LNCAP (cell line): ENCODE data around the gene IFNGR1.

Experiments
- CTCF ChIP-seq: fragments of 450-650 bp; IDR thresholded peaks from 2 replicates; pipeline ENCODE4 v1.5.1; 2017; ENCODE audit warnings: mild to moderate bottlenecking

Gene IFNGR1

GRCh38 chr6:137167702-137168377 is 51.3 kb downstream of the IFNGR1 start:
- TF ChIP-seq CTCF = no peak

- no peak for TF ChIP-seq CTCF
Observed at GRCh38 chr6:137166247-137167098, 52.7 kb downstream of the IFNGR1 start.

DNA sequence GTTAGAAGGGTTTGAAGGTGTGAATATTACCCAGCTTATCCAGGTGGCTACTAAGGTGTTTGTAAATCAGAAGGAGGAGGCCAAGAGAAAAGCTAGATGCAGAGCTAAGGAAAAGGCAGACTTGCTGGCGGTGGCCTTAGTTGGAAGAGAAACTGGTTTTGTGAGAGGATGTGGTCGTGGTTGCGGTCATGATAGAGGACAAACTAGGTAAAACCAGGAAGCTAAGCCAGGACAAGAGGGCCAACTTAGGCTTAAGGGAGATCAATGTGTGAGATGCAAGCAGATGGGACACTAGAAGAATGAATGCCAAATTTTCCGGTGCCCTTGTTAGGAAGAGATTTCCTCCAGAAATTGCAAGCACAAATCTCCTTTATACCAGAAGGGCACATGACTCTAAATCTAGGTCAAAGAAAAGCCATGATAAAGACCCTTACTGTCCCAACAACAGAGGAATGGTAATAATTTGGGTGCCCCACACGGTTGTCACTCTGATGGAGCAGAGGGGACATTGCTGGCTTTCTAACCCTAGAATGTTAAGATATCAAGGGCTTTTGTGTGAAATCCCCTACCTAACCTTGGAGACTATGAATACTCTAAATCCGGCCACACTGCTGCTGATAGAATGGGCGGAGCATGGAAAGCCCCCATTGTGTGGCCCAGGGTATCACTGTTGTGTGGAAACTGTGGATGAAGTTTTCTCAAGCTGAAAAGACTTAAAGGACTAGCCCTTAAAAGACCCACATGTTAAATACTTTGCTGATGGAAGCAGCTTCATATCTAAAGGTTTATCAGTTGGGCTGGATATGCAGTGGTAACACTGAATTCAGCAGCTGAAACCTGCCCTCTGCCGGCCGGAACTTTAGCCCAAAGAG is 53.6 kb downstream of the IFNGR1 start:
- TF ChIP-seq CTCF = peak; percentile 83

DNA sequence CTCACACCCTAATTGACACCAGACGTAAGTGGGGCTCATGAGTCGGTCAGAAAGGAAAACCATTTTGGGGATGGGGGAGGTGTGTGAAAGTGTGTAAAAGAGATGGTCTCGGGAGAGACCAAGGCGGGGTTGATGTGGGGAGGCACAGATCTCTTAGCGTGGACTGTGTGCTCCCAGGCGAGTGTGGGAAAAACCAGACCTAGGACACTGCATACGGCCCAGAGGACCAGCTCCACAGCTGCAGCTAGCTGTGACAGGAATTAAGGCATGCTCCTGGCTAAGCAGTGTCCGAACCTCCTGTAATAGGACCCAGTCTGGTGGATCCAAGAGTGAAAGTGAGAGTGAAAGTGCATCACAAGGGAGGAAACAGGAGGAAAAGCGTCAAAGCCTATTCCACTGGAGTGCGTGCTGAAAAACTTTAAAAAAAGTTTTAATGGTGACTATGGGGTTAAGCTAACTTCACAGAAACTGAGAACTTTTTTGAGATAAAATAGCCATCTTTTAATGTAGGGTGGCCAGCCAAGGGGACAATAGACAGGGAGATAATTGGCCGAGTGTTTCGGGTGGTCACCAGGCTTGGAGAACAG is 55.4 kb downstream of the IFNGR1 start:
- TF ChIP-seq CTCF = no peak

DNA sequence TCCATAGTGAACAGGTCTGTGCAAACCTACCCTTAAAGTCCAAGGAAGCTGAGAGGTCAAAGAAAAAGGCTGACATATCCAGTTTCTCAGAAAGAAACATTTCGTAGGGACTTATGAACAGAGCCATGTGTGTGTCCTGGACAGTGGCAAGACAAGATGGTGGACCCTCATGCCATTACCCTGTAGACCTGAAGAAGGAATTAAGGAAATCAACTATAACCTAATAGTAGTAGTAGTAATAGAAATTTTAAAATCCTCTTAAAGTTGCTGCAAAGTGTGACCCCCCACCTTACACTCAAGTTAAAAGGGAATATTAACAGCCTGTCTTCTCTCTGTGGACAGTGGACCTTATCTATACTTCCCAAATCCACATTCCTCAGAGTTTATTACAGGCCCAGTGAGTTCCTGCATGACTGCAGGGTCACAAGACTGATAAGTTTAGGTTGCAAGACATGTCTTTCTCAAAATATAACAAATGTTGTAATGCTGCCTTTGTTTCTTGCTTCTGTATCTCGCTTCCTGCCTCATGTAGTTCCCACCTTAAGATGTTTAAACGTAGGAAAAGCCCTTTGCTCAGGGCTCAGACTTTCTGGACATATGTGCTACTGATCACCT is 56.4 kb downstream of the IFNGR1 start:
- TF ChIP-seq CTCF = no peak

DNA sequence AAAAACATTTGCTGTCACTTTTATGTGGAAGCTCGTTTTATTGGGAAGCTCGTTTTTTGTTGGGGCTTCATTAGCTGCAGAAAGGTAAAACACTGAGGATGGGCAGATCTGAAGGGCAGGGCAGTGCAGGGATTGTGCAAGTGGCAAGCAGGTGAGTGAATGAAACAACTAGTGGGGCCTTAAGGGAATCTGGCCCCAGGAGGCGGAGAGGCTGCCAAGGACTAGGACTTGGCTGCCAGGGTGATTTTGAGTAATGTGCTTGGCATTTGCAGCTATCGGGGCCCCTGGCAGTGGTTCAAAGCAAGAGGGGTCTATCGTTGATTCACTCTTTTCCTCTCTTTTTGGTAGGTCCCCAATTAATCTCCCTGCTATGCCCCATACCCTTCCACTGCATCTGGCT is 57.2 kb downstream of the IFNGR1 start:
- TF ChIP-seq CTCF = no peak

DNA sequence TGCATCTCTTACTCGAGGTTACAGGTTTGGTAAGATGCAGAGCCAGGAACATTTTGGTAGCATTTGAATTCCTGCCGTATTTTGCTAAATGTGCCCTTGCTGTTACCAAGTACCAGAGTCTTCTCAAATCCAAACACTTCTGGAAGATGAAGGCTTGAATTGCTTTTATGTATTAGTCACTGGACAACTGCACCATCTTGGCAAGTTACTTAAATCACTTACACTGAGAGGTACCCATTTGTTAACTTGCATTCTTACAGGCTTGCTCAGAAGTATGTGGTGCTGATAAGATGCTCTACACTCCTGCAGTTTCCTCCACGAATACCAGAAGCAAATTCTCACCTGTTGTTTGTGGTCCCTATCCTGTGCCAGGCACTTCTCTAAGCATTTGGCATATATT is 58.4 kb downstream of the IFNGR1 start:
- no peak for TF ChIP-seq CTCF
